ENCODE data around the gene ZNF550. TPM values are rescaled to one million over a fixed set of nuclear protein-coding genes. Genes with fewer than 3 reads are reported as not detected.
"Not testable (repeated sequence)": the region's sequence is repeated elsewhere in the genome, so short reads cannot be mapped to it uniquely, and the experiment has no call there.

Gene ZNF550
- total RNA-seq, 1 donor from 2014 or later, result 8.1 TPM

DNA sequence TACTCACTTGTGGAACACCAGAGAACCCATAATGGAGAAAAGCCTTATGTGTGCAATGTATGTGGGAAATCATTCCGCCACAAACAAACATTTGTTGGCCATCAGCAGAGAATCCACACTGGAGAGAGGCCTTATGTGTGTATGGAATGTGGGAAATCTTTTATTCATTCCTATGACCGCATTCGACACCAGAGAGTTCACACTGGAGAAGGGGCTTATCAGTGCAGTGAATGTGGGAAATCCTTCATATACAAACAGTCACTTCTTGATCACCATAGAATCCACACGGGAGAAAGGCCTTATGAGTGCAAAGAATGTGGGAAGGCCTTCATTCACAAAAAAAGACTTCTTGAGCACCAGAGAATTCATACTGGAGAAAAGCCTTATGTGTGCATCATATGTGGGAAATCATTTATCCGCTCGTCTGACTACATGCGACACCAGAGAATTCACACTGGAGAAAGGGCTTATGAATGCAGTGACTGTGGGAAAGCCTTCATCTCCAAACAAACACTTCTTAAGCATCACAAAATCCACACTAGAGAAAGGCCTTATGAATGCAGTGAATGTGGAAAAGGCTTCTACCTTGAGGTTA, 21.6 kb downstream of the ZNF550 start:
- H3K4me3 ChIP-seq, result no peak overlapping the region
- H3K36me3 ChIP-seq, result peaks cover 9 to 95% of the 10 kb centered on the region in 2 donors
- no peaks in the 10 kb centered on the region for H3K27me3 ChIP-seq
- H3K27ac ChIP-seq, result no peak overlapping the region
- DNase-seq (ENCODE audit: extremely low spot score in 2 of 2), result no peak
- peaks cover 86% of the 10 kb centered on the region for H3K9me3 ChIP-seq
- TF ChIP-seq POLR2A (IDR thresholded peaks at IDR 0.05) (no peak), POLR2AphosphoS5 (IDR thresholded peaks at IDR 0.05; ENCODE audit: insufficient read depth in 1 of 2, low read depth in 1 of 2) (no peak)
- TF ChIP-seq, protein P1, sequence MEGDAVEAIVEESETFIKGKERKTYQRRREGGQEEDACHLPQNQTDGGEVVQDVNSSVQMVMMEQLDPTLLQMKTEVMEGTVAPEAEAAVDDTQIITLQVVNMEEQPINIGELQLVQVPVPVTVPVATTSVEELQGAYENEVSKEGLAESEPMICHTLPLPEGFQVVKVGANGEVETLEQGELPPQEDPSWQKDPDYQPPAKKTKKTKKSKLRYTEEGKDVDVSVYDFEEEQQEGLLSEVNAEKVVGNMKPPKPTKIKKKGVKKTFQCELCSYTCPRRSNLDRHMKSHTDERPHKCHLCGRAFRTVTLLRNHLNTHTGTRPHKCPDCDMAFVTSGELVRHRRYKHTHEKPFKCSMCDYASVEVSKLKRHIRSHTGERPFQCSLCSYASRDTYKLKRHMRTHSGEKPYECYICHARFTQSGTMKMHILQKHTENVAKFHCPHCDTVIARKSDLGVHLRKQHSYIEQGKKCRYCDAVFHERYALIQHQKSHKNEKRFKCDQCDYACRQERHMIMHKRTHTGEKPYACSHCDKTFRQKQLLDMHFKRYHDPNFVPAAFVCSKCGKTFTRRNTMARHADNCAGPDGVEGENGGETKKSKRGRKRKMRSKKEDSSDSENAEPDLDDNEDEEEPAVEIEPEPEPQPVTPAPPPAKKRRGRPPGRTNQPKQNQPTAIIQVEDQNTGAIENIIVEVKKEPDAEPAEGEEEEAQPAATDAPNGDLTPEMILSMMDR (IDR thresholded peaks at IDR 0.05), result no peak
- intact Hi-C loops (cut with DNase I), result no loop called here
- no peaks in the 10 kb centered on the region for H3K4me1 ChIP-seq

GRCh38 chr19:57527136-57527881, 32.4 kb downstream of the ZNF550 start, which contains the start of gene ZNF549:
Gene ZNF549, plus strand, starts transcription at chr19:57527356. Its CDS starts 218 bp downstream, at chr19:57527574.
- intact Hi-C loops (cut with DNase I), result no loop called here
- DNase-seq (ENCODE audit: extremely low spot score in 2 of 2), result no peak
- Histone ChIP-seq H3K36me3 (peaks cover 0 to 14% of the 10 kb centered on the region in 2 donors), H3K4me1 (peaks cover 11% of the 10 kb centered on the region), H3K27ac (peak within 1 kb of the TSS; percentile 49), H3K4me3 (peak within 1 kb of the TSS; percentile 71 to 80), H3K9me3 (peaks cover 22% of the 10 kb centered on the region), H3K27me3 (no peaks in the 10 kb centered on the region)
- TF ChIP-seq, protein P1 (IDR thresholded peaks at IDR 0.05), result no peak
- TF ChIP-seq POLR2A (IDR thresholded peaks at IDR 0.05) (no peak), POLR2AphosphoS5 (IDR thresholded peaks at IDR 0.05; ENCODE audit: insufficient read depth in 1 of 2, low read depth in 1 of 2) (peak; percentile 74 to 92)

GRCh38 chr19:57518021-57518420, 41.6 kb downstream of the ZNF550 start:
- H3K4me3 ChIP-seq; H3K27ac ChIP-seq; DNase-seq (ENCODE audit: extremely low spot score in 2 of 2); H3K27me3 ChIP-seq; H3K4me1 ChIP-seq; intact Hi-C loops (cut with DNase I): not testable (repeated sequence)
- peaks cover 11% of the 10 kb centered on the region for H3K9me3 ChIP-seq
- peaks cover 0 to 34% of the 10 kb centered on the region in 2 donors for H3K36me3 ChIP-seq

GRCh38 chr19:57515255-57515654, 44.4 kb downstream of the ZNF550 start:
- TF ChIP-seq, protein P1 (IDR thresholded peaks at IDR 0.05), result no peak
- no peak for TF ChIP-seq POLR2A (IDR thresholded peaks at IDR 0.05)
- TF ChIP-seq POLR2AphosphoS5 (IDR thresholded peaks at IDR 0.05; ENCODE audit: insufficient read depth in 1 of 2, low read depth in 1 of 2), result no peak
- no peaks in the 10 kb centered on the region for H3K4me1 ChIP-seq
- peaks cover 0 to 41% of the 10 kb centered on the region in 2 donors for H3K36me3 ChIP-seq

GRCh38 chr19:57512845-57513244, 46.8 kb downstream of the ZNF550 start:
- no peaks in the 10 kb centered on the region for H3K27me3 ChIP-seq
- peaks cover 0 to 53% of the 10 kb centered on the region in 2 donors for H3K36me3 ChIP-seq
- no peak overlapping the region for H3K4me3 ChIP-seq
- no peak overlapping the region for H3K27ac ChIP-seq
- H3K9me3 ChIP-seq, result peaks cover 33% of the 10 kb centered on the region
- H3K4me1 ChIP-seq, result no peaks in the 10 kb centered on the region
- intact Hi-C loops (cut with DNase I), result no loop called here
- no peak for TF ChIP-seq POLR2A (IDR thresholded peaks at IDR 0.05)
- TF ChIP-seq POLR2AphosphoS5 (IDR thresholded peaks at IDR 0.05; ENCODE audit: insufficient read depth in 1 of 2, low read depth in 1 of 2), result no peak
- TF ChIP-seq, protein P1 (IDR thresholded peaks at IDR 0.05), result no peak
- no peak for DNase-seq (ENCODE audit: extremely low spot score in 2 of 2)

More at GRCh38 chr19:57515255-57515654, 44.4 kb downstream of the ZNF550 start:
- Histone ChIP-seq H3K27ac (no peak overlapping the region), H3K9me3 (peaks cover 20% of the 10 kb centered on the region), H3K4me3 (no peak overlapping the region), H3K27me3 (no peaks in the 10 kb centered on the region)
- no peak for DNase-seq (ENCODE audit: extremely low spot score in 2 of 2)
- intact Hi-C loops (cut with DNase I), result no loop called here
